ENCODE data around the gene EIF3L. TPM values are rescaled to one million over a fixed set of nuclear protein-coding genes. Genes with fewer than 3 reads are reported as not detected.

The EIF3L gene
- total and polyA plus RNA-seq, 2 of the 8 experiments (the other 6 are each of a cell fraction or from before 2014, with no cell fraction given) = 639 to 886 TPM

DNA sequence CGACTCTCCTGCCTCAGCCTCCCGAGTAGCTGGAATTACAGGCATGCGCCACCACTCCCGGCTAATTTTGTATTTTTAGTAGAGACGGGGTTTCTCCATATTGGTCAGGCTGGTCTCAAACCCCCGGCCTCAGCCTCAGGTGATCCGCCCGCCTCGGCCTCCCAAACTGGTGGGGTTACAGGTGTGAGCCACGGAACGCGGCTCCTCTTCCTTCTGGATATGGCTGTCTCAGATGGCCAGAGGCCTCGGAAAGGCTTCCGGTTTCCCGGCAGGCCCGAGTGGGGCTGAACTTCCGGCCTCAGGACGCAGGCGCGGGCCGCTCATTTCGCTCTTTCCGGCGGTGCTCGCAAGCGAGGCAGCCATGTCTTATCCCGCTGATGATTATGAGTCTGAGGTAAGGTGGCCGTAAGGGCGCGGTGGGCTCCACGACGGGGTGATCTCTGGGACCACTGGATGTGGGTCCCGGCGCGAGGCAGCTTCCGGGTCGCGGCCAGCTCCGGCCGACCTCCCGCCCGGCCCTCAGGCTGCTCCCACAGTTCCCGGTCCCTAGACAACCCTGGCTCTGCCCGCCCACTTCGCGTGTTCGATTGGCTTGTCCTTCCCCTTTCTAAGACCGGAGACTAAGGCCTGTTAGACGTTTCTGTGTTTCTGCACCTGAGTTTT, at the start of gene EIF3L (continued):
- peak; percentile 81 for TF ChIP-seq TAF7 (optimal IDR thresholded peaks at IDR 0.05; ENCODE audit: borderline replicate concordance, low read depth, low read length)
- TF ChIP-seq, protein P1, sequence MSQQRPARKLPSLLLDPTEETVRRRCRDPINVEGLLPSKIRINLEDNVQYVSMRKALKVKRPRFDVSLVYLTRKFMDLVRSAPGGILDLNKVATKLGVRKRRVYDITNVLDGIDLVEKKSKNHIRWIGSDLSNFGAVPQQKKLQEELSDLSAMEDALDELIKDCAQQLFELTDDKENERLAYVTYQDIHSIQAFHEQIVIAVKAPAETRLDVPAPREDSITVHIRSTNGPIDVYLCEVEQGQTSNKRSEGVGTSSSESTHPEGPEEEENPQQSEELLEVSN (IDR thresholded peaks at IDR 0.05) = 0 out of 2 replicates have a peak, but pooled peaks have one; percentile 29
- no peak for TF ChIP-seq EP300 (IDR thresholded peaks at IDR 0.05; ENCODE audit: borderline replicate concordance in 1 of 2, low read depth in 2 of 2, low read length in 2 of 2)
- TF ChIP-seq POLR2AphosphoS5 (IDR thresholded peaks at IDR 0.05; ENCODE audit: low read depth, low read length) = peak; percentile 97
- no peak for TF ChIP-seq NANOG (IDR thresholded peaks at IDR 0.05; ENCODE audit: insufficient read depth, low read depth, low read length, poor library complexity, severe bottlenecking)
- TF ChIP-seq, protein P2, sequence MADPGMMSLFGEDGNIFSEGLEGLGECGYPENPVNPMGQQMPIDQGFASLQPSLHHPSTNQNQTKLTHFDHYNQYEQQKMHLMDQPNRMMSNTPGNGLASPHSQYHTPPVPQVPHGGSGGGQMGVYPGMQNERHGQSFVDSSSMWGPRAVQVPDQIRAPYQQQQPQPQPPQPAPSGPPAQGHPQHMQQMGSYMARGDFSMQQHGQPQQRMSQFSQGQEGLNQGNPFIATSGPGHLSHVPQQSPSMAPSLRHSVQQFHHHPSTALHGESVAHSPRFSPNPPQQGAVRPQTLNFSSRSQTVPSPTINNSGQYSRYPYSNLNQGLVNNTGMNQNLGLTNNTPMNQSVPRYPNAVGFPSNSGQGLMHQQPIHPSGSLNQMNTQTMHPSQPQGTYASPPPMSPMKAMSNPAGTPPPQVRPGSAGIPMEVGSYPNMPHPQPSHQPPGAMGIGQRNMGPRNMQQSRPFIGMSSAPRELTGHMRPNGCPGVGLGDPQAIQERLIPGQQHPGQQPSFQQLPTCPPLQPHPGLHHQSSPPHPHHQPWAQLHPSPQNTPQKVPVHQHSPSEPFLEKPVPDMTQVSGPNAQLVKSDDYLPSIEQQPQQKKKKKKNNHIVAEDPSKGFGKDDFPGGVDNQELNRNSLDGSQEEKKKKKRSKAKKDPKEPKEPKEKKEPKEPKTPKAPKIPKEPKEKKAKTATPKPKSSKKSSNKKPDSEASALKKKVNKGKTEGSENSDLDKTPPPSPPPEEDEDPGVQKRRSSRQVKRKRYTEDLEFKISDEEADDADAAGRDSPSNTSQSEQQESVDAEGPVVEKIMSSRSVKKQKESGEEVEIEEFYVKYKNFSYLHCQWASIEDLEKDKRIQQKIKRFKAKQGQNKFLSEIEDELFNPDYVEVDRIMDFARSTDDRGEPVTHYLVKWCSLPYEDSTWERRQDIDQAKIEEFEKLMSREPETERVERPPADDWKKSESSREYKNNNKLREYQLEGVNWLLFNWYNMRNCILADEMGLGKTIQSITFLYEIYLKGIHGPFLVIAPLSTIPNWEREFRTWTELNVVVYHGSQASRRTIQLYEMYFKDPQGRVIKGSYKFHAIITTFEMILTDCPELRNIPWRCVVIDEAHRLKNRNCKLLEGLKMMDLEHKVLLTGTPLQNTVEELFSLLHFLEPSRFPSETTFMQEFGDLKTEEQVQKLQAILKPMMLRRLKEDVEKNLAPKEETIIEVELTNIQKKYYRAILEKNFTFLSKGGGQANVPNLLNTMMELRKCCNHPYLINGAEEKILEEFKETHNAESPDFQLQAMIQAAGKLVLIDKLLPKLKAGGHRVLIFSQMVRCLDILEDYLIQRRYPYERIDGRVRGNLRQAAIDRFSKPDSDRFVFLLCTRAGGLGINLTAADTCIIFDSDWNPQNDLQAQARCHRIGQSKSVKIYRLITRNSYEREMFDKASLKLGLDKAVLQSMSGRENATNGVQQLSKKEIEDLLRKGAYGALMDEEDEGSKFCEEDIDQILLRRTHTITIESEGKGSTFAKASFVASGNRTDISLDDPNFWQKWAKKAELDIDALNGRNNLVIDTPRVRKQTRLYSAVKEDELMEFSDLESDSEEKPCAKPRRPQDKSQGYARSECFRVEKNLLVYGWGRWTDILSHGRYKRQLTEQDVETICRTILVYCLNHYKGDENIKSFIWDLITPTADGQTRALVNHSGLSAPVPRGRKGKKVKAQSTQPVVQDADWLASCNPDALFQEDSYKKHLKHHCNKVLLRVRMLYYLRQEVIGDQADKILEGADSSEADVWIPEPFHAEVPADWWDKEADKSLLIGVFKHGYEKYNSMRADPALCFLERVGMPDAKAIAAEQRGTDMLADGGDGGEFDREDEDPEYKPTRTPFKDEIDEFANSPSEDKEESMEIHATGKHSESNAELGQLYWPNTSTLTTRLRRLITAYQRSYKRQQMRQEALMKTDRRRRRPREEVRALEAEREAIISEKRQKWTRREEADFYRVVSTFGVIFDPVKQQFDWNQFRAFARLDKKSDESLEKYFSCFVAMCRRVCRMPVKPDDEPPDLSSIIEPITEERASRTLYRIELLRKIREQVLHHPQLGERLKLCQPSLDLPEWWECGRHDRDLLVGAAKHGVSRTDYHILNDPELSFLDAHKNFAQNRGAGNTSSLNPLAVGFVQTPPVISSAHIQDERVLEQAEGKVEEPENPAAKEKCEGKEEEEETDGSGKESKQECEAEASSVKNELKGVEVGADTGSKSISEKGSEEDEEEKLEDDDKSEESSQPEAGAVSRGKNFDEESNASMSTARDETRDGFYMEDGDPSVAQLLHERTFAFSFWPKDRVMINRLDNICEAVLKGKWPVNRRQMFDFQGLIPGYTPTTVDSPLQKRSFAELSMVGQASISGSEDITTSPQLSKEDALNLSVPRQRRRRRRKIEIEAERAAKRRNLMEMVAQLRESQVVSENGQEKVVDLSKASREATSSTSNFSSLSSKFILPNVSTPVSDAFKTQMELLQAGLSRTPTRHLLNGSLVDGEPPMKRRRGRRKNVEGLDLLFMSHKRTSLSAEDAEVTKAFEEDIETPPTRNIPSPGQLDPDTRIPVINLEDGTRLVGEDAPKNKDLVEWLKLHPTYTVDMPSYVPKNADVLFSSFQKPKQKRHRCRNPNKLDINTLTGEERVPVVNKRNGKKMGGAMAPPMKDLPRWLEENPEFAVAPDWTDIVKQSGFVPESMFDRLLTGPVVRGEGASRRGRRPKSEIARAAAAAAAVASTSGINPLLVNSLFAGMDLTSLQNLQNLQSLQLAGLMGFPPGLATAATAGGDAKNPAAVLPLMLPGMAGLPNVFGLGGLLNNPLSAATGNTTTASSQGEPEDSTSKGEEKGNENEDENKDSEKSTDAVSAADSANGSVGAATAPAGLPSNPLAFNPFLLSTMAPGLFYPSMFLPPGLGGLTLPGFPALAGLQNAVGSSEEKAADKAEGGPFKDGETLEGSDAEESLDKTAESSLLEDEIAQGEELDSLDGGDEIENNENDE (IDR thresholded peaks at IDR 0.05; ENCODE audit: insufficient replicate concordance, low read length) = no peak
- no peak for TF ChIP-seq KDM4A (IDR thresholded peaks at IDR 0.05; ENCODE audit: low read depth, low read length, severe bottlenecking)
- no peak for TF ChIP-seq FOSL1 (IDR thresholded peaks at IDR 0.05; ENCODE audit: insufficient read depth, low read depth, low read length)
- TF ChIP-seq CEBPB (IDR thresholded peaks at IDR 0.05; ENCODE audit: low read depth, low read length) = no peak
